ENCODE results near the gene NCOA3.

Gene NCOA3

GRCh38 chr20:47606414-47606982 is 104.8 kb downstream of the NCOA3 start:
- ChIA-PET CTCF (no interaction called here), POLR2A (no interaction called here)
- TF ChIP-seq HDGF (IDR thresholded peaks at IDR 0.05; ENCODE audit: borderline replicate concordance) (no peak), PKNOX1 (IDR thresholded peaks at IDR 0.05) (no peak), SP1 (IDR thresholded peaks at IDR 0.05) (no peak), TARDBP (IDR thresholded peaks at IDR 0.05) (no peak), FOXK2 (IDR thresholded peaks at IDR 0.05) (no peak), SUZ12 (IDR thresholded peaks at IDR 0.05) (no peak)
- no peak for DNase-seq (ENCODE audit: extremely low spot score)

- no peak for DNase-seq (ENCODE audit: extremely low spot score)
- TF ChIP-seq PKNOX1 (IDR thresholded peaks at IDR 0.05), result no peak
- no peak for TF ChIP-seq L3MBTL2 (conservative IDR thresholded peaks at IDR 0.05)
- TF ChIP-seq SP1 (IDR thresholded peaks at IDR 0.05), result no peak
- TF ChIP-seq ARNT (IDR thresholded peaks at IDR 0.05), result no peak
- TF ChIP-seq TARDBP (IDR thresholded peaks at IDR 0.05), result no peak
- TF ChIP-seq SUZ12 (IDR thresholded peaks at IDR 0.05), result no peak
- TF ChIP-seq FOXA1 (IDR thresholded peaks at IDR 0.05), result no peak
- POLR2A ChIA-PET, result no interaction called here
- CTCF ChIA-PET, result no interaction called here
These were observed 105.4 kb downstream of the NCOA3 start for GRCh38 chr20:47606983-47607613.

GRCh38 chr20:47609001-47609400 is 107.3 kb downstream of the NCOA3 start:
- no peak for TF ChIP-seq NFRKB (IDR thresholded peaks at IDR 0.05)
- no peak for TF ChIP-seq CTBP1 (IDR thresholded peaks at IDR 0.05; ENCODE audit: borderline replicate concordance)
- no peak for TF ChIP-seq ZNF384 (IDR thresholded peaks at IDR 0.05)
- TF ChIP-seq ARNT (IDR thresholded peaks at IDR 0.05), result no peak
- no peak for TF ChIP-seq LEF1 (IDR thresholded peaks at IDR 0.05; ENCODE audit: borderline replicate concordance)
- TF ChIP-seq HDGF (IDR thresholded peaks at IDR 0.05; ENCODE audit: borderline replicate concordance), result no peak
- no peak for TF ChIP-seq SUZ12 (IDR thresholded peaks at IDR 0.05)
- TF ChIP-seq FOXM1 (IDR thresholded peaks at IDR 0.05; ENCODE audit: borderline replicate concordance), result no peak
- no peak for TF ChIP-seq PKNOX1 (IDR thresholded peaks at IDR 0.05)
- TF ChIP-seq FOXA1 (IDR thresholded peaks at IDR 0.05), result no peak
- TF ChIP-seq TARDBP (IDR thresholded peaks at IDR 0.05), result no peak
- TF ChIP-seq FOXK2 (IDR thresholded peaks at IDR 0.05), result no peak
- TF ChIP-seq SP1 (IDR thresholded peaks at IDR 0.05), result no peak
- no peak for TF ChIP-seq BHLHE40 (IDR thresholded peaks at IDR 0.05; ENCODE audit: borderline replicate concordance)
- POLR2A ChIA-PET, result interaction anchor here (0.7 kb wide), 1 partner anchor 107 kb away, joined by 3 read pairs; the partner anchor contains the start of gene NCOA3
- no peak for DNase-seq (ENCODE audit: extremely low spot score)
- CTCF ChIA-PET, result interaction anchor here (0.6 kb wide), 1 partner anchor 100 kb away, joined by 3 read pairs; no protein-coding TSS in a partner anchor

- POLR2A ChIA-PET, result interaction anchor here (0.6 kb wide), 1 partner anchor 109 kb away, joined by 3 read pairs; the partner anchor contains the start of gene NCOA3
- CTCF ChIA-PET, result no interaction called here
- DNase-seq (ENCODE audit: extremely low spot score), result no peak
- TF ChIP-seq ARNT (IDR thresholded peaks at IDR 0.05), result no peak
- no peak for TF ChIP-seq HDGF (IDR thresholded peaks at IDR 0.05; ENCODE audit: borderline replicate concordance)
- no peak for TF ChIP-seq CTBP1 (IDR thresholded peaks at IDR 0.05; ENCODE audit: borderline replicate concordance)
- no peak for TF ChIP-seq FOXM1 (IDR thresholded peaks at IDR 0.05; ENCODE audit: borderline replicate concordance)
- TF ChIP-seq ELF4 (IDR thresholded peaks at IDR 0.05), result no peak
- no peak for TF ChIP-seq ZNF384 (IDR thresholded peaks at IDR 0.05)
- no peak for TF ChIP-seq SUZ12 (IDR thresholded peaks at IDR 0.05)
- TF ChIP-seq BHLHE40 (IDR thresholded peaks at IDR 0.05; ENCODE audit: borderline replicate concordance), result no peak
- TF ChIP-seq PKNOX1 (IDR thresholded peaks at IDR 0.05), result no peak
- TF ChIP-seq SP1 (IDR thresholded peaks at IDR 0.05), result no peak
- no peak for TF ChIP-seq L3MBTL2 (conservative IDR thresholded peaks at IDR 0.05)
- no peak for TF ChIP-seq TARDBP (IDR thresholded peaks at IDR 0.05)
- no peak for TF ChIP-seq FOXA1 (IDR thresholded peaks at IDR 0.05)
- no peak for TF ChIP-seq FOXK2 (IDR thresholded peaks at IDR 0.05)
- TF ChIP-seq NFRKB (IDR thresholded peaks at IDR 0.05), result no peak
- TF ChIP-seq LEF1 (IDR thresholded peaks at IDR 0.05; ENCODE audit: borderline replicate concordance), result no peak
These were observed 108.7 kb downstream of the NCOA3 start for GRCh38 chr20:47610247-47610944.

GRCh38 chr20:47610945-47611250 is 109.2 kb downstream of the NCOA3 start:
- ChIA-PET CTCF (no interaction called here), POLR2A (no interaction called here)
- DNase-seq (ENCODE audit: extremely low spot score), result no peak
- no peak for TF ChIP-seq L3MBTL2 (conservative IDR thresholded peaks at IDR 0.05)
- TF ChIP-seq CTBP1 (IDR thresholded peaks at IDR 0.05; ENCODE audit: borderline replicate concordance), result no peak
- no peak for TF ChIP-seq ZNF384 (IDR thresholded peaks at IDR 0.05)
- TF ChIP-seq SP1 (IDR thresholded peaks at IDR 0.05), result no peak
- no peak for TF ChIP-seq SUZ12 (IDR thresholded peaks at IDR 0.05)
- TF ChIP-seq NFRKB (IDR thresholded peaks at IDR 0.05), result no peak
